AG04450 (cell line): ENCODE results near the gene BACE1. TPM values are rescaled to one million over a fixed set of nuclear protein-coding genes. Genes with fewer than 3 reads are reported as not detected.

Source experiments
- CTCF ChIA-PET: fragments of 300-600, 350-600 bp; formaldehyde crosslinking; extraction: SDS; loops from one replicate; lab custom pipeline; 2022; ENCODE audit warnings: antibody characterized with exemption, inconsistent platforms; lab: Charles Lee
- POLR2A ChIA-PET: fragments of 350-600 bp; formaldehyde crosslinking; extraction: SDS; loops from one replicate; lab custom pipeline; 2021; ENCODE audit warnings: antibody characterized with exemption, inconsistent platforms; lab: Yijun Ruan, JAX
- DNase-seq: peaks from one replicate; pipeline ENCODE4 v3.0.0-alpha.2; 2011; ENCODE audit warnings: low read depth, low spot score
- H3K27ac ChIP-seq: one replicate; pipeline ENCODE4 v1.5.1; 2012; ENCODE audit warnings: low read depth, low read length, control low read depth
- H3K27me3 ChIP-seq: one replicate; pipeline ENCODE4 v1.6.0; 2012; ENCODE audit warnings: low read length; ENCODE audit not compliant: control insufficient read depth, insufficient read depth
- H3K4me3 ChIP-seq: 2 replicates; pipeline ENCODE4 v1.5.1; 2011; ENCODE audit warnings: mild to moderate bottlenecking, low read depth, low read length, control low read depth
- H3K9me3 ChIP-seq: 2 replicates; pipeline ENCODE4 v1.5.1; 2012; ENCODE audit warnings: low read length; ENCODE audit not compliant: control insufficient read depth, insufficient read depth
- polyA plus RNA-seq: library from polyadenylated mRNA; depleted of rRNA; stranded (reverse); fragments of >200 nt; gene quantifications from 2 replicates; pipeline ENCODE4 v1.2.3, GENCODE V29; 2011
- TF ChIP-seq, protein P1 (sequence below): IDR thresholded peaks from 2 replicates; pipeline ENCODE4 v1.5.1; 2011; ENCODE audit warnings: low read depth, low read length, control low read depth, inconsistent platforms

The BACE1 gene
- polyA plus RNA-seq, 1 experiment: 41.3 TPM

DNA sequence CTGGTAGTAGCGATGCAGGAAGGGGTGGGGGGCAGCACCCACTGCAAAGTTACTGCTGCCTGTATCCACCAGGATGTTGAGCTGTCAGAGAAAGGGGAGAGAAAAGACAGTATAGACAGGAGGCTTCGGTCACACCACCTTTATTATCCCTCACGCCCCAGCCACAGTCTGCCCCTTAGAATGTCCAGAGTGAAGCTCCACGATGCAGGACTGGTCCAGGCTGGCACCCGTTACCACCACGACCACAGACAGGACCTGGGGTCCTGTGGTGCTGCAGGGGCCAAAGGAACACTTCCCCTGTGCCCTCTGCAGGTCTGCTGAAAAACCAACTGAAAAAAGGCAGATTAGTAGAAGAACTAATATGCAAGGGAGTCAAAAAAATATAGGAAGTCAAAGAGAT is 19.2 kb downstream of the BACE1 start:
- Histone ChIP-seq H3K9me3 (no peaks in the 10 kb centered on the region), H3K4me3 (no peak overlapping the region), H3K27ac (no peak overlapping the region), H3K27me3 (no peaks in the 10 kb centered on the region)
- no peak for DNase-seq
- ChIA-PET POLR2A (no interaction called here), CTCF (no interaction called here)
- TF ChIP-seq, protein P1, sequence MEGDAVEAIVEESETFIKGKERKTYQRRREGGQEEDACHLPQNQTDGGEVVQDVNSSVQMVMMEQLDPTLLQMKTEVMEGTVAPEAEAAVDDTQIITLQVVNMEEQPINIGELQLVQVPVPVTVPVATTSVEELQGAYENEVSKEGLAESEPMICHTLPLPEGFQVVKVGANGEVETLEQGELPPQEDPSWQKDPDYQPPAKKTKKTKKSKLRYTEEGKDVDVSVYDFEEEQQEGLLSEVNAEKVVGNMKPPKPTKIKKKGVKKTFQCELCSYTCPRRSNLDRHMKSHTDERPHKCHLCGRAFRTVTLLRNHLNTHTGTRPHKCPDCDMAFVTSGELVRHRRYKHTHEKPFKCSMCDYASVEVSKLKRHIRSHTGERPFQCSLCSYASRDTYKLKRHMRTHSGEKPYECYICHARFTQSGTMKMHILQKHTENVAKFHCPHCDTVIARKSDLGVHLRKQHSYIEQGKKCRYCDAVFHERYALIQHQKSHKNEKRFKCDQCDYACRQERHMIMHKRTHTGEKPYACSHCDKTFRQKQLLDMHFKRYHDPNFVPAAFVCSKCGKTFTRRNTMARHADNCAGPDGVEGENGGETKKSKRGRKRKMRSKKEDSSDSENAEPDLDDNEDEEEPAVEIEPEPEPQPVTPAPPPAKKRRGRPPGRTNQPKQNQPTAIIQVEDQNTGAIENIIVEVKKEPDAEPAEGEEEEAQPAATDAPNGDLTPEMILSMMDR: no peak

GRCh38 chr11:117295438-117296137 is 20.5 kb downstream of the BACE1 start:
- no peaks in the 10 kb centered on the region for H3K27me3 ChIP-seq
- no peak overlapping the region for H3K4me3 ChIP-seq
- POLR2A ChIA-PET: interaction anchor here (0.6 kb wide), 1 partner anchor 77 kb away, joined by 4 read pairs; no protein-coding TSS in a partner anchor
- TF ChIP-seq, protein P1: no peak
- CTCF ChIA-PET: no interaction called here
- H3K27ac ChIP-seq: no peak overlapping the region
- no peaks in the 10 kb centered on the region for H3K9me3 ChIP-seq
- DNase-seq: no peak

DNA sequence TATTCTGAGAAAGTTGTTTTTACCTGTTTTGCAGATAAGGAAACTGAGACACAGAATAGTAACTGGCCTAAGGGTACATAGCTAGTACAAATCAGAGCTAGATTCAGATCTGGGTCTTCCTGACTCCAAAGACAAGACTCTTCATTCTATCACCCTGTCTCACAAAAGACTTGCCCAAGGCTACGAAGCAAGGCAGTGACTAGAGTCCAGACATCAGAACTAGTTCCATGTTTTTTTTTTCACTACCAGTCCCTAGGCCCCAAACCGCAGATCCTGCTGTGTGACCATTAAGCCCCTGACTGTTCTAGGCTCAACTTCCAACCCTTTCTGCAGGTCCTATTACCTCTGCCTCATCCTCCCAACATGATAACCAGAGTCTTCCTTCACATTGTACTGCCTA is 23.4 kb downstream of the BACE1 start:
- ChIA-PET POLR2A (no interaction called here), CTCF (no interaction called here)
- no peak overlapping the region for H3K4me3 ChIP-seq
- no peak for DNase-seq
- H3K27ac ChIP-seq: no peak overlapping the region
- TF ChIP-seq, protein P1: no peak
- no peaks in the 10 kb centered on the region for H3K9me3 ChIP-seq
- no peaks in the 10 kb centered on the region for H3K27me3 ChIP-seq

- TF ChIP-seq, protein P1: no peak
- ChIA-PET POLR2A (no interaction called here), CTCF (interaction anchor here (1.1 kb wide), 1 partner anchor 12 kb away, joined by 4 read pairs; no protein-coding TSS in a partner anchor)
- DNase-seq: no peak
- Histone ChIP-seq H3K9me3 (no peaks in the 10 kb centered on the region), H3K27ac (no peak within 1 kb of the TSS), H3K27me3 (no peaks in the 10 kb centered on the region), H3K4me3 (no peak within 1 kb of the TSS)
Measured at GRCh38 chr11:117290809-117291396, 25.2 kb downstream of the BACE1 start, which contains the start of gene BACE1-AS. BACE1-AS (plus strand) TSS chr11:117291346.

DNA sequence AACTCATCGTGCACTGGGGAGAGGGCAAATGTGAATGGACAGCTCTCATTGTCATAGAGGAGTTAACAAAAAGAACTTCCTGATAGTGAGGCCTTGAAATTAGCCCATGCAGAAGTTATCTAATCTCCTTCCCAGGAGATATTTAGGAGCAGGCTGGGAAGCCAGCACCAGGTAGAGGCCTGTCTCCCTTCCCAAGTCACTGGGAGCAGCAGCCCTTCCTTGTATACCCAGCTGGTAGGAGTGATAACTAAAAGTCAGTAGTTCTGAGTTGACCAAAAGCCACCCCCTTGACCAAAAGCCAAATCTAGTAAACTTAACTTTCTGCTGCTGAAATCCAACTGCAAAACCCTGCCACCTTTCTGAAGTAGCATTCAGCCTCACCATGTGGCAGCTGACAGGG is 26.3 kb downstream of the BACE1 start:
- no peaks in the 10 kb centered on the region for H3K9me3 ChIP-seq
- DNase-seq: no peak
- no peaks in the 10 kb centered on the region for H3K27me3 ChIP-seq
- no peak overlapping the region for H3K27ac ChIP-seq
- TF ChIP-seq, protein P1: no peak
- ChIA-PET CTCF (no interaction called here), POLR2A (no interaction called here)
- H3K4me3 ChIP-seq: no peak overlapping the region
